GM04503 (cell line): ENCODE measurements around the gene BIN1.

Experiments
- DNase-seq: peaks from one replicate; pipeline ENCODE4 v3.0.0-alpha.2; 2012; ENCODE audit warnings: low read depth

Gene BIN1

GRCh38 chr2:127020536-127020935 is 86.4 kb downstream of the BIN1 start:
- DNase-seq: no peak

- DNase-seq: no peak
Measured at GRCh38 chr2:127017548-127017947, 89.4 kb downstream of the BIN1 start.

- no peak for DNase-seq
Measured at GRCh38 chr2:127016329-127016728, 90.6 kb downstream of the BIN1 start.

- DNase-seq: no peak
Measured at GRCh38 chr2:127015106-127015910, 91.6 kb downstream of the BIN1 start.

- peak; percentile 94 for DNase-seq
Measured at GRCh38 chr2:127014630-127015029, 92.3 kb downstream of the BIN1 start.

- no peak for DNase-seq
Measured at GRCh38 chr2:127014224-127014623, 92.7 kb downstream of the BIN1 start.

- DNase-seq: no peak
Measured at GRCh38 chr2:127012868-127013267, 94.1 kb downstream of the BIN1 start.

- peak; percentile 31 for DNase-seq
Measured at GRCh38 chr2:127012215-127012614, 94.7 kb downstream of the BIN1 start.

- DNase-seq: no peak
Measured at GRCh38 chr2:127011796-127012195, 95.2 kb downstream of the BIN1 start.

- no peak for DNase-seq
Measured at GRCh38 chr2:127011231-127011661, 95.7 kb downstream of the BIN1 start.

GRCh38 chr2:127008265-127009015 is 98.5 kb downstream of the BIN1 start:
- no peak for DNase-seq

GRCh38 chr2:127007652-127008051 is 99.3 kb downstream of the BIN1 start:
- DNase-seq: peak; percentile 62

GRCh38 chr2:127006962-127007361 is 100.0 kb downstream of the BIN1 start:
- no peak for DNase-seq

- DNase-seq: no peak
Measured at GRCh38 chr2:127004893-127005600, 101.9 kb downstream of the BIN1 start.

- no peak for DNase-seq
Measured at GRCh38 chr2:127003070-127003800, 103.7 kb downstream of the BIN1 start.

GRCh38 chr2:127001751-127002150 is 105.2 kb downstream of the BIN1 start:
- no peak for DNase-seq

GRCh38 chr2:127000937-127001336 is 106.0 kb downstream of the BIN1 start:
- no peak for DNase-seq

GRCh38 chr2:127000194-127000593 is 106.8 kb downstream of the BIN1 start:
- DNase-seq: no peak

GRCh38 chr2:126999106-126999756 is 107.7 kb downstream of the BIN1 start:
- DNase-seq: no peak

GRCh38 chr2:126998486-126998885 is 108.5 kb downstream of the BIN1 start:
- DNase-seq: no peak
